ENCODE results near the gene LCN10. TPM values are rescaled to one million over a fixed set of nuclear protein-coding genes. Genes with fewer than 3 reads are reported as not detected.
A peak's percentile ranks its signal among the peaks of the same experiment; 100 is the strongest.

LCN10 gene
- total and polyA plus RNA-seq, 2 of the 13 experiments (the other 11 are each of a cell fraction or from before 2014, with no cell fraction given) = 0.53 to 0.61 TPM

DNA sequence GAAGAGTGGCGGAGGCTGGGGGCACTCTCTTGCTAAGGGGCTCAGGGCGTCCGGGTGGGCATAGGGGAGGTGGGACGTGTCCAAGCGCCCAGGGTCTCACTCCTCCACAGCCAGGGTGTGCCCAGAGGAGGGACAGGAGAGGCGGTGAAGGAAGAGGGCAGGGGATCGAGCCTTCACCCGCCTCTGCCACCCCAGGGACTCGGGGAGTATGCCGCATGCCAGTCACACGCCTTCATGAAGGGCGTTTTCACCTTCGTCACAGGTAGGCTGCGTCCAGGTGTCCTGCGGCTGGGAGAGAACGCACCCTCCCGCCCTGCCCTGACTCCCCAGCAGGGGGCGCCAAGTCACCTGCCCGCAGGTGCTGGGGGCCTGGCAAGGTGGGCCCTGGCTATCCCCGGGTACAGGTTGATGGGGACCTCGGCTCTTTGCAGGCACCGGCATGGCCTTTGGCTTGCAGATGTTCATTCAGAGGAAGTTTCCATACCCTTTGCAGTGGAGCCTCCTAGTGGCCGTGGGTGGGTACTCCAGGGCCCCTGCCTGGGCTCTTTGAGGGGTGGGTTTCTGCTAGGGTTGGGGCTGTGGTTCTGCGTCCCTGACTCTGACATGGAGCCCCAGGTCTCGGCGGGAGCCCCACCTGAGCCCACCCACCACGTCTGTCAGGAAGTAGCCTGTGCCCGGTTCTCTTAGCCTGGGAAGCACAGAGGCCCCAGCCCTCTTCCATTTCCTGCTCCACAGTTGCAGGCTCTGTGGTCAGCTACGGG lies 49.0 kb upstream of the LCN10 start (continued):
- TF ChIP-seq HNF1B (CRISPR knock-in tag; IDR thresholded peaks at IDR 0.05) (0 out of 2 replicates have a peak, but pooled peaks have one; percentile 55), ZNF674 (CRISPR knock-in tag; IDR thresholded peaks at IDR 0.05; ENCODE audit: low read depth) (no peak), ZNF562 (CRISPR knock-in tag; IDR thresholded peaks at IDR 0.05; ENCODE audit: borderline replicate concordance) (no peak), MXD3 (CRISPR knock-in tag; IDR thresholded peaks at IDR 0.05) (no peak; the same call in 1 of the 2 replicates), HMGXB3 (CRISPR knock-in tag; IDR thresholded peaks at IDR 0.05; ENCODE audit: borderline replicate concordance) (no peak), ZNF776 (CRISPR knock-in tag; IDR thresholded peaks at IDR 0.05) (no peak), CSRNP2 (CRISPR knock-in tag; conservative IDR thresholded peaks at IDR 0.05; ENCODE audit: low read depth) (no peak), SMAD1 (CRISPR knock-in tag; IDR thresholded peaks at IDR 0.05; ENCODE audit: borderline replicate concordance, low read depth) (no peak; the same call in 1 of the 2 replicates), ZNF234 (CRISPR knock-in tag; conservative IDR thresholded peaks at IDR 0.05) (no peak), ZNF24 (IDR thresholded peaks at IDR 0.05) (no peak), ATF6 (CRISPR knock-in tag; conservative IDR thresholded peaks at IDR 0.05) (0 out of 2 replicates have a peak, but pooled peaks have one; percentile 4)
- TF ChIP-seq, protein P1, sequence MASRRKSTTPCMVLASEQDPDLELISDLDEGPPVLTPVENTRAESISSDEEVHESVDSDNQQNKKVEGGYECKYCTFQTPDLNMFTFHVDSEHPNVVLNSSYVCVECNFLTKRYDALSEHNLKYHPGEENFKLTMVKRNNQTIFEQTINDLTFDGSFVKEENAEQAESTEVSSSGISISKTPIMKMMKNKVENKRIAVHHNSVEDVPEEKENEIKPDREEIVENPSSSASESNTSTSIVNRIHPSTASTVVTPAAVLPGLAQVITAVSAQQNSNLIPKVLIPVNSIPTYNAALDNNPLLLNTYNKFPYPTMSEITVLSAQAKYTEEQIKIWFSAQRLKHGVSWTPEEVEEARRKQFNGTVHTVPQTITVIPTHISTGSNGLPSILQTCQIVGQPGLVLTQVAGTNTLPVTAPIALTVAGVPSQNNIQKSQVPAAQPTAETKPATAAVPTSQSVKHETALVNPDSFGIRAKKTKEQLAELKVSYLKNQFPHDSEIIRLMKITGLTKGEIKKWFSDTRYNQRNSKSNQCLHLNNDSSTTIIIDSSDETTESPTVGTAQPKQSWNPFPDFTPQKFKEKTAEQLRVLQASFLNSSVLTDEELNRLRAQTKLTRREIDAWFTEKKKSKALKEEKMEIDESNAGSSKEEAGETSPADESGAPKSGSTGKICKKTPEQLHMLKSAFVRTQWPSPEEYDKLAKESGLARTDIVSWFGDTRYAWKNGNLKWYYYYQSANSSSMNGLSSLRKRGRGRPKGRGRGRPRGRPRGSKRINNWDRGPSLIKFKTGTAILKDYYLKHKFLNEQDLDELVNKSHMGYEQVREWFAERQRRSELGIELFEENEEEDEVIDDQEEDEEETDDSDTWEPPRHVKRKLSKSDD (CRISPR knock-in tag; IDR thresholded peaks at IDR 0.05; ENCODE audit: low read depth) = no peak
- TF ChIP-seq, protein P2, sequence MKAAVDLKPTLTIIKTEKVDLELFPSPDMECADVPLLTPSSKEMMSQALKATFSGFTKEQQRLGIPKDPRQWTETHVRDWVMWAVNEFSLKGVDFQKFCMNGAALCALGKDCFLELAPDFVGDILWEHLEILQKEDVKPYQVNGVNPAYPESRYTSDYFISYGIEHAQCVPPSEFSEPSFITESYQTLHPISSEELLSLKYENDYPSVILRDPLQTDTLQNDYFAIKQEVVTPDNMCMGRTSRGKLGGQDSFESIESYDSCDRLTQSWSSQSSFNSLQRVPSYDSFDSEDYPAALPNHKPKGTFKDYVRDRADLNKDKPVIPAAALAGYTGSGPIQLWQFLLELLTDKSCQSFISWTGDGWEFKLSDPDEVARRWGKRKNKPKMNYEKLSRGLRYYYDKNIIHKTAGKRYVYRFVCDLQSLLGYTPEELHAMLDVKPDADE (CRISPR knock-in tag; IDR thresholded peaks at IDR 0.05) = no peak
